Head of caudate nucleus (tissue), 42 donors: ENCODE data around the gene BRF1.
A peak's percentile ranks its signal among the peaks of the same experiment; 100 is the strongest.

Experiments used
- DNase-seq, 42 donors: peaks; one replicate each; pipeline versions ENCODE4 v3.0.0 to v3.0.0-alpha.2; 2020 to 2021; ENCODE audit warnings: mixed read lengths in 7 of 42
- intact Hi-C: fragments of 100-400 bp; cut with DNase I; formaldehyde crosslinking; loops from one replicate; pipeline ENCODE4 v1.15.0; 2022

BRF1 gene

GRCh38 chr14:105165134-105165704, 135.6 kb downstream of the BRF1 start:
- no peak for DNase-seq
- intact Hi-C loops: loop anchor here (5.0 kb wide), 1 partner anchor 73 kb away; no protein-coding TSS in a partner anchor

GRCh38 chr14:105163040-105163742, 137.6 kb downstream of the BRF1 start:
- intact Hi-C loops: no loop called here

GRCh38 chr14:105162669-105162979, 138.2 kb downstream of the BRF1 start:
- intact Hi-C loops: no loop called here
- no peak for DNase-seq

More at GRCh38 chr14:105163040-105163742, 137.6 kb downstream of the BRF1 start:
- DNase-seq: no peak

- intact Hi-C loops: no loop called here
- DNase-seq: peak in 2 of 42 donors; percentile 49 to 60
Measured at GRCh38 chr14:105161964-105162668, 138.7 kb downstream of the BRF1 start.

DNA sequence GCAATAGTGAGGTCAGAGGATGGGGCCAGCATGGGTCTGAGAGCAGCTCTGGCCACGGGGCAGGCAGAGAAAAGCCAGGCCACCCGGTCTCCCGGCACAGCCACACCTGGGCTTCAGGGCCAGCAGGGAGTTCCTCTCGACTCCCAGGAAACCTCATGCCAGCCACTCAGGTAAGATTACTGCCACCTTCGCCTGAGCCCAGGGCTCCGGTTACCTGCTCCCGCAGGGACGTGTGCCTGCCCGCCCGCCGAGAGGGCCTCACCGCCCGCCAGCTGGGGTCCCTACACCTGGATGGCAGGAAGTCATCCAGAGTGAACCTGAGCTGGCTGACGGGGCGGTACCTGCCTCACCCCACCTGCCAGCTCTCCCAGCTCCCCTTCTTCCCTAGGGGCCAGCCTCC, 139.5 kb downstream of the BRF1 start:
- DNase-seq: no peak
- intact Hi-C loops: no loop called here

DNA sequence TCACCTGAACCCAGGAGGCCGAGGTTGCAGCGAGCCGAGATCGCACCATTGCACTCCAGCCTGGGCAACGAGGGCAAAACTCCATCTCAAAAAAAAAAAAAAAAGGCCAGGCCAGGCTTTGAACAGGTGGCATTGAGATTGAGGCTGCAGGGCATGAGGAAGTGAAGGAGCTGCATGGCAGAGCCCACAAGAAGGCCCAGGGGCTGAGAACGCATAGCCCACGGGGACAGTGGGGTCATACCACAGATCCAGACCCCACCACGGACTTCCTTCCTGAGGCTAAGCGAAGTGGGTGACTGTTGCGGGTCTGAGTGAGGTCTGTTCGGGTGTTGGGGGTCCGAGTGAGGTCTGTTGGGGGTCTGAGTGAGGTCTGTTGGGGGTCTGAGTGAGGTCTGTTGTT, 140.0 kb downstream of the BRF1 start:
- DNase-seq: no peak
- intact Hi-C loops: no loop called here

DNA sequence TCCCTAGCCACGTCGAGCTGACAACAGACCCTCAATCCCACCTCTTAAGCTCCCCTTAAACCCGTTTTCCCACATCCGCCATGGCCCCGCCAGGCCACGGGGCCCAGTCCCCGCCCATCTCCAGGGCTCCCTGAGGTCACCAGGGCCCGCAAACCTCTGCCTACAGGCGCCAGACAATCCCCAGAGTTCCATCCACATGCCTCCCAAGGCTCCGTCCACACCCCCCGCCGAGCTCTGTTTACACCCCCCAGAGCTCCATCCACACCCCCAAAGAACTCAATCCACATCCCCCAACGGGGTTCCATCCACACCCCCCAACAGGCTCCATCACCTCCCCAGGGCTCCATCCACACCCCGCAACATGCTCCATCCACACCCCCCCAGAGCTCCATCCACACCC, 141.5 kb downstream of the BRF1 start:
- intact Hi-C loops: no loop called here
- DNase-seq: no peak
